BE2C (cell line): Measurements from ENCODE around the gene PAK1IP1.
A peak's percentile ranks its signal among the peaks of the same experiment; 100 is the strongest.
"Not testable (repeated sequence)": the region's sequence is repeated elsewhere in the genome, so short reads cannot be mapped to it uniquely, and the experiment has no call there.

Source experiments
- DNase-seq: peaks from one replicate; pipeline ENCODE4 v3.0.0-alpha.2; 2020
- H3K27me3 ChIP-seq: fragments of 250-450 bp; sonication (Bioruptor Pico); 2 replicates; pipeline ENCODE4 v1.5.1; 2020; ENCODE audit warnings: mild to moderate bottlenecking
- H3K36me3 ChIP-seq: fragments of 250-450 bp; sonication (Bioruptor Pico); 2 replicates; pipeline ENCODE4 v1.5.1; 2020; ENCODE audit warnings: mild to moderate bottlenecking
- H3K4me1 ChIP-seq: fragments of 250-450 bp; sonication (Bioruptor Pico); 2 replicates; pipeline ENCODE4 v1.5.1; 2020
- H3K4me3 ChIP-seq: 2 replicates; pipeline ENCODE4 v1.5.1; 2011; ENCODE audit warnings: low read depth, low read length
- H3K9me3 ChIP-seq: fragments of 250-450 bp; sonication (Bioruptor Pico); 2 replicates; pipeline ENCODE4 v1.5.1; 2020
- CTCF ChIP-seq: IDR thresholded peaks from 2 replicates; pipeline ENCODE4 v1.5.1; 2012; ENCODE audit warnings: mild to moderate bottlenecking, low read depth, low read length

The PAK1IP1 gene

GRCh38 chr6:10746915-10747250, 52.1 kb downstream of the PAK1IP1 start:
- H3K36me3 ChIP-seq = no peaks in the 10 kb centered on the region; the same call in 1 of the 2 replicates
- H3K4me3 ChIP-seq = peak overlapping the region; percentile 94
- DNase-seq = no peak
- H3K9me3 ChIP-seq = no peaks in the 10 kb centered on the region
- no peaks in the 10 kb centered on the region for H3K27me3 ChIP-seq
- TF ChIP-seq CTCF = no peak
- peaks cover 3% of the 10 kb centered on the region; the same call in 1 of the 2 replicates for H3K4me1 ChIP-seq

GRCh38 chr6:10747251-10747972, 52.6 kb downstream of the PAK1IP1 start, which contains the start of gene TMEM14B:
TSS of gene TMEM14B (plus strand) at chr6:10747805. CDS start at chr6:10749246, 1,441 bp downstream.
- no peaks in the 10 kb centered on the region for H3K9me3 ChIP-seq
- TF ChIP-seq CTCF = no peak
- no peaks in the 10 kb centered on the region for H3K27me3 ChIP-seq
- H3K4me1 ChIP-seq = peaks cover 3% of the 10 kb centered on the region; the same call in 1 of the 2 replicates
- DNase-seq = peak; percentile 100
- H3K36me3 ChIP-seq = no peaks in the 10 kb centered on the region; the same call in 1 of the 2 replicates
- H3K4me3 ChIP-seq = peak within 1 kb of the TSS; percentile 94

- Histone ChIP-seq H3K4me1 (peaks cover 3% of the 10 kb centered on the region; the same call in 1 of the 2 replicates), H3K36me3 (peaks cover 7% of the 10 kb centered on the region), H3K9me3 (no peaks in the 10 kb centered on the region), H3K4me3 (no peak overlapping the region), H3K27me3 (no peaks in the 10 kb centered on the region)
- TF ChIP-seq CTCF = no peak
- no peak for DNase-seq
Observed at GRCh38 chr6:10749734-10750133, 55.0 kb downstream of the PAK1IP1 start.

DNA sequence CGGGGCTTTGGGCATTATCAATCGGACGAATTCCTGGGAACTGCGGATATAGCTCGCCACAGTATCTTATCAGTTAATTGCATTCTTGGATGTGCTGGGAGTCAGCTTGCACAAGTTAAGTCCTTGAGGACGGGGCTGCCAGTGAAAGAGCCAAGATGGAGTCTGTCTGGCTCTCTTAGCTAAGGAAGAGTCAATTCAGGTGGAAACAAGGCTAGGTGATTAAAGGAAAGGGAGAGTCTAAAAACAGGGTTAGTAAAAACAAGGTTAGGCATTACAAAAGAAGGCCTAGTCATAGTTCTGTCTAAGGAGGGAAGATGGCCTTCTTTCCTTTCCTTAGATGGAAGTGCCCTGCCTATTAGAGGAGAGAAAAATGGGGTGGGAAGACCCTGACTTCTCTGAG, 55.8 kb downstream of the PAK1IP1 start:
- not testable (repeated sequence) for H3K9me3 ChIP-seq, DNase-seq, H3K4me3 ChIP-seq, H3K27me3 ChIP-seq, H3K4me1 ChIP-seq
- peaks cover 14% of the 10 kb centered on the region for H3K36me3 ChIP-seq

DNA sequence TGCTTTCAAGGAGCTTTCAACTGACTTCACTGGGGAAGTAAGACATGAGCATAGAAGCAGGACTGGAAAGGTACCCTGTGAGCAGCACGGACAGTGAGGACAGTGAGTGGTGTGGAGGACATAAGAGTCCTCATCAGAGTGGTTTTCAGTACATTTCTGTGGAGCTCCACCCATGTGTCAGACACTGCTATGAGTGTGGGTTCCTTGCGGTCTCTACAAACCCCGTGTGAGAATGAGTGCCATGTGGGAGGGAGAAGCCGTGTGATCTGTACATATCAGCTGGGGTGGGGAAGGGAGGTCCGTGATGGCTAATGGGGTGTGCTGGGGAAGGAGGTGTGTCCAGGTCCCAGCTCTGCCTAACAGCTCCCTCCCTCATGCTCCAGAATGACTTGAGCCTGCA, 57.0 kb downstream of the PAK1IP1 start:
- not testable (repeated sequence) for H3K4me1 ChIP-seq, H3K27me3 ChIP-seq
- peaks cover 14% of the 10 kb centered on the region for H3K36me3 ChIP-seq

GRCh38 chr6:10756085-10756484, 61.3 kb downstream of the PAK1IP1 start:
- no peaks in the 10 kb centered on the region for H3K27me3 ChIP-seq
- H3K9me3 ChIP-seq = no peaks in the 10 kb centered on the region
- no peak for DNase-seq
- no peaks in the 10 kb centered on the region for H3K4me1 ChIP-seq
- peaks cover 14% of the 10 kb centered on the region for H3K36me3 ChIP-seq
- no peak overlapping the region for H3K4me3 ChIP-seq
- no peak for TF ChIP-seq CTCF

More for the DNA sequence above, 57.0 kb downstream of the PAK1IP1 start:
- not testable (repeated sequence) for H3K4me3 ChIP-seq, H3K9me3 ChIP-seq, DNase-seq
